GM10248 (cell line): ENCODE results near the gene PLCB4.

Experiments
- CTCF ChIA-PET: fragments of 300-600 bp; sonication (Branson Sonifier 250); formaldehyde crosslinking; extraction: SDS; loops from one replicate; lab custom pipeline; 2021; ENCODE audit warnings: antibody characterized with exemption; lab: Yijun Ruan, JAX
- POLR2A ChIA-PET: fragments of 350-650 bp; sonication (Branson Sonifier 250); formaldehyde crosslinking; extraction: SDS; loops from one replicate; lab custom pipeline; 2020; ENCODE audit warnings: antibody characterized with exemption; lab: Yijun Ruan, JAX
- DNase-seq: peaks from one replicate; pipeline ENCODE4 v3.0.0; 2012; ENCODE audit errors: extremely low spot score
- CTCF ChIP-seq: IDR thresholded peaks from 2 replicates; pipeline ENCODE4 v1.5.1; 2012; ENCODE audit warnings: mild to moderate bottlenecking, low read depth; ENCODE audit errors: extremely low read depth, missing control alignments, control extremely low read depth

Gene PLCB4

GRCh38 chr20:9411833-9412232 lies 342.9 kb downstream of the PLCB4 start:
- DNase-seq: no peak
- TF ChIP-seq CTCF: no peak
- POLR2A ChIA-PET: no interaction called here
- CTCF ChIA-PET: interaction anchor here (6.7 kb wide), 1 partner anchor 200 kb away, joined by 193 read pairs; no protein-coding TSS in a partner anchor

DNA sequence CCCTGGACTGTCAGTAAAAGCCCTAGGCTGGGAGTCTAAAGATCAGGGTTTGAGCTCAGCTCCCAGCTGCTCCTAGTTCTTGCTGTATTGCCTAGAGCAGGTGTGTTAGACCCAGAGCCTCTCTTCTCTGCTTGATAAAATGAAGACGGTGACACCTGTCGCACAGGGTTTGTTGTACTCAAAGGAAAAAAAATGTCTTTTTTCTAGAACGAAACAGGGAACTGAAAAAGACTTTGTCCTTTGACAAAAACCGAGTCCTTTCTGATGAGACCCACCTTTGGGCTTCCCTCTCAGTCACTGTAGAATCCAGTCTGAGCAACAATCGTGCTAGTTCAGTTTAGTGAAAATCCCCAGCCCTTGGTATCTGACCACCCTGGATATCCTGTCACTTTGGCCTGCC lies 343.4 kb downstream of the PLCB4 start:
- peak; percentile 24 for DNase-seq
- POLR2A ChIA-PET: no interaction called here
- CTCF ChIA-PET: no interaction called here
- TF ChIP-seq CTCF: no peak

DNA sequence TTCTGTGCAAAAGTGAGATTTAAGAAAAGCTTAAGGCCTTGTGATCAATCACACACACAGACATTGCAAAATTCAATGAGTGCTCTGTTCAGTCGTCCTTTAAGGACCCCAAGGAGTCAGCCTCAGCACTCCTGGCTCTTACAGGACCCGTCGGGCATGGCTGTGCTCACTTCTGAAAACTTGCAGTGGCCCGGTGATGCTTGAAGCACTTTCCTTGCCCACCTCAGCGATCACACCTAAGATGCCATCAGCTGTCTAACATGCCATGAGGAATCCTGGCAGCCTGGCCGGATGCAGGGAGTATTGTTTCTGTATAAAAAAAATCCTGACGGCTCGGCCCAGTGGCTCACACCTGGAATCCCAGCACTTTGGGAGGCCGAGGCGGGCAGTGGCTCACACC lies 344.1 kb downstream of the PLCB4 start:
- CTCF ChIA-PET: interaction anchor here (1.1 kb wide), 1 partner anchor 9 kb away, joined by 3 read pairs; no protein-coding TSS in a partner anchor
- no peak for DNase-seq
- no peak for TF ChIP-seq CTCF
- POLR2A ChIA-PET: no interaction called here

DNA sequence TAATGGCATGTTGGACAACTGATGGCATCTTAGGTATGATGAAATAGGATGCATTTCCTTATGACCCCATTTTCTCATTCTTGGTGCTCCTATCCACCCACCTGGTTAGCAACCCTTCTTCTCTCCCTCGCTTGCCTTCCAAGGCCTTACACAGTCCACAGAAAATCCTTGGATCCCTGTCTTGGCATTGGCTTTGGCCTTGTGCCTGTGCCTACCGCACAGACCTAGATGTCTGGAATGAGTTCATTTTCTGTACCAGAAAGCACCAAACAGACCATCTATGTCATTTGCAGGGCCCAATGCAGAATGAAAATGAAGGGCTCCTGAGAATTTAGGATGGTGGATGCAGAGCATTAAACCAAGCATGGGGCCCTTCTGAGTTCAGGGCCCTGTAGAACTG lies 346.5 kb downstream of the PLCB4 start:
- ChIA-PET CTCF (interaction anchor here (1.6 kb wide), 1 partner anchor 10 kb away, joined by 4 read pairs; no protein-coding TSS in a partner anchor), POLR2A (no interaction called here)
- TF ChIP-seq CTCF: no peak
- DNase-seq: no peak

DNA sequence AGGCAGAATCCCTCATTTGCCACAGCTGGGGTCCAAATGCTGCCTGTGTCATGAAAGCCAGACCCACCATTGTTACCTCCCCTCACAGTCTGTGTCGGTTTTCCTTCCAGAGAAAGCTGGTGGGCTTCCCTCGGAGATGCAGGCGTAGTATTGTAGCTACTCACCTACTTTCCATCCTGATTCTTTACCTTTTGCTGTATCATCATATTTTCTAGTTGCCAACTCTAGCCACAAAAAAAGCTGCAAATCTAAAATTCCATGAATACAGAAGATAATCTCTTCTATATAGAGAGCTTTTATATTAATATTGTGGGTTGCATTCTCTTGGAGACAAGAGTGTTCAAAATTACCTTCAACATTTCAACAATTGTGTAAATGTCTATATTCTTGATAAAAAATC lies 347.5 kb downstream of the PLCB4 start:
- no peak for TF ChIP-seq CTCF
- POLR2A ChIA-PET: no interaction called here
- CTCF ChIA-PET: interaction anchor here (1.3 to 1.6 kb wide), 2 partner anchors 9 kb away, joined by 4 to 9 read pairs; no protein-coding TSS in a partner anchor
- no peak for DNase-seq

GRCh38 chr20:9417665-9418064 lies 348.8 kb downstream of the PLCB4 start:
- POLR2A ChIA-PET: no interaction called here
- no peak for TF ChIP-seq CTCF
- CTCF ChIA-PET: interaction anchor here (5.8 kb wide), 1 partner anchor 9 kb away, joined by 34 read pairs; no protein-coding TSS in a partner anchor
- no peak for DNase-seq
